HepG2 (cell line): ENCODE measurements around the gene DYNLT2B. TPM values are rescaled to one million over a fixed set of nuclear protein-coding genes. Genes with fewer than 3 reads are reported as not detected.

ENCODE experiments used
- AKAP8 ChIP-seq: sonication (generic); formaldehyde crosslinking; IDR thresholded peaks from 2 replicates; pipeline ENCODE4 v1.5.1; 2020; ENCODE audit warnings: mild to moderate bottlenecking, missing genetic modification reagents
- ATF6 ChIP-seq: sonication (generic); formaldehyde crosslinking; conservative IDR thresholded peaks from 2 replicates; pipeline ENCODE4 v1.4.0; 2020; ENCODE audit warnings: missing genetic modification reagents
- HHEX ChIP-seq: IDR thresholded peaks from 2 replicates; pipeline ENCODE4 v1.6.1; 2016; ENCODE audit warnings: control low read depth
- MBNL3 ChIP-seq: fragments of 250-450 bp; sonication (Bioruptor Pico); conservative IDR thresholded peaks from 2 replicates; pipeline ENCODE4 v1.8.0; 2022; ENCODE audit warnings: mild to moderate bottlenecking, inconsistent platforms
- MEF2D ChIP-seq: sonication (generic); formaldehyde crosslinking; IDR thresholded peaks from 2 replicates; pipeline ENCODE4 v1.5.1; 2020; ENCODE audit warnings: mild to moderate bottlenecking, missing genetic modification reagents
- SMC3 ChIP-seq: IDR thresholded peaks from 2 replicates; pipeline ENCODE4 v1.6.1; 2011; ENCODE audit warnings: low read length, improper control_type of control experiment
- SNAPC4 ChIP-seq: sonication (generic); formaldehyde crosslinking; IDR thresholded peaks from 2 replicates; pipeline ENCODE4 v1.4.0; 2020; ENCODE audit warnings: mild to moderate bottlenecking, missing genetic modification reagents
- SOX5 ChIP-seq: IDR thresholded peaks from 2 replicates; pipeline ENCODE4 v1.6.1; 2016; ENCODE audit warnings: borderline replicate concordance
- TP53 ChIP-seq: sonication (generic); formaldehyde crosslinking; conservative IDR thresholded peaks from 2 replicates; pipeline ENCODE4 v1.4.0; 2020; ENCODE audit warnings: missing genetic modification reagents
- ZNF451 ChIP-seq: sonication (generic); formaldehyde crosslinking; IDR thresholded peaks from 2 replicates; pipeline ENCODE4 v1.5.0; 2020; ENCODE audit warnings: mild to moderate bottlenecking, missing genetic modification reagents
- ZNF468 ChIP-seq: sonication (generic); formaldehyde crosslinking; IDR thresholded peaks from 2 replicates; pipeline ENCODE4 v1.8.0; 2022; ENCODE audit warnings: mild to moderate bottlenecking, moderate library complexity, missing genetic modification reagents
- ZNF878 ChIP-seq: sonication (generic); formaldehyde crosslinking; IDR thresholded peaks from 2 replicates; pipeline ENCODE4 v1.8.1; 2023; ENCODE audit warnings: mild to moderate bottlenecking, missing genetic modification reagents, moderate library complexity
- ZSCAN31 ChIP-seq: sonication (generic); formaldehyde crosslinking; IDR thresholded peaks from 2 replicates; pipeline ENCODE4 v1.5.0; 2020; ENCODE audit warnings: low read depth, mild to moderate bottlenecking, missing genetic modification reagents
- polyA plus RNA-seq, 8 experiments: library from polyadenylated mRNA; depleted of rRNA in 3 of 8; stranded (reverse) in 7 of 8; unstranded in 1 of 8; fragments of >200 nt; fragmentation: Illumina TruSeq in 4 of 8; extraction: Trizol in 4 of 8; gene quantifications; 2 replicates each; pipeline versions ENCODE4 v1.2.1 to v1.2.3, GENCODE V29; 2011 to 2016; ENCODE audit warnings: low read depth in 4 of 8, missing spikeins in 1 of 8, mixed read lengths in 1 of 8; ENCODE audit not compliant: insufficient read depth in 1 of 8
- total RNA-seq, 5 experiments: library from RNA; depleted of rRNA; stranded (reverse); fragments of >200 nt; fragmentation: Illumina TruSeq; extraction: Trizol; gene quantifications; 2 replicates each; pipeline ENCODE4 v1.2.3, GENCODE V29; 2016; ENCODE audit warnings: low read depth in 1 of 5
- TF ChIP-seq, protein P1 (sequence below): sonication (generic); formaldehyde crosslinking; IDR thresholded peaks from 2 replicates; pipeline ENCODE4 v1.5.0; 2020; ENCODE audit warnings: mild to moderate bottlenecking, missing genetic modification reagents, borderline replicate concordance
- TF ChIP-seq, protein P2 (sequence below): IDR thresholded peaks from 2 replicates; pipeline ENCODE4 v1.6.1; 2016; ENCODE audit warnings: missing compliant biosample characterization, missing genetic modification reagents, borderline replicate concordance
- TF ChIP-seq, protein P3 (sequence below): sonication (generic); formaldehyde crosslinking; IDR thresholded peaks from 2 replicates; pipeline ENCODE4 v1.8.1; 2023; ENCODE audit warnings: mild to moderate bottlenecking, missing genetic modification reagents

Gene DYNLT2B
- total and polyA plus RNA-seq, 2 of the 13 experiments (the other 11 are each of a cell fraction or from before 2014, with no cell fraction given): 4.0 to 7.0 TPM

- no peak for TF ChIP-seq SNAPC4 (CRISPR knock-in tag)
- no peak for TF ChIP-seq SOX5 (CRISPR knock-in tag)
- TF ChIP-seq ZSCAN31: no peak
- 0 out of 2 replicates have a peak, but pooled peaks have one; percentile 24 for TF ChIP-seq ATF6 (CRISPR knock-in tag)
- 0 out of 2 replicates have a peak, but pooled peaks have one; percentile 24 for TF ChIP-seq ZNF468 (CRISPR knock-in tag)
- peak; percentile 60; the same call in 1 of the 2 replicates for TF ChIP-seq ZNF451 (CRISPR knock-in tag)
- TF ChIP-seq HHEX (CRISPR knock-in tag): no peak
- no peak; the same call in 1 of the 2 replicates for TF ChIP-seq AKAP8
- no peak for TF ChIP-seq TP53 (CRISPR knock-in tag)
- TF ChIP-seq, protein P1, sequence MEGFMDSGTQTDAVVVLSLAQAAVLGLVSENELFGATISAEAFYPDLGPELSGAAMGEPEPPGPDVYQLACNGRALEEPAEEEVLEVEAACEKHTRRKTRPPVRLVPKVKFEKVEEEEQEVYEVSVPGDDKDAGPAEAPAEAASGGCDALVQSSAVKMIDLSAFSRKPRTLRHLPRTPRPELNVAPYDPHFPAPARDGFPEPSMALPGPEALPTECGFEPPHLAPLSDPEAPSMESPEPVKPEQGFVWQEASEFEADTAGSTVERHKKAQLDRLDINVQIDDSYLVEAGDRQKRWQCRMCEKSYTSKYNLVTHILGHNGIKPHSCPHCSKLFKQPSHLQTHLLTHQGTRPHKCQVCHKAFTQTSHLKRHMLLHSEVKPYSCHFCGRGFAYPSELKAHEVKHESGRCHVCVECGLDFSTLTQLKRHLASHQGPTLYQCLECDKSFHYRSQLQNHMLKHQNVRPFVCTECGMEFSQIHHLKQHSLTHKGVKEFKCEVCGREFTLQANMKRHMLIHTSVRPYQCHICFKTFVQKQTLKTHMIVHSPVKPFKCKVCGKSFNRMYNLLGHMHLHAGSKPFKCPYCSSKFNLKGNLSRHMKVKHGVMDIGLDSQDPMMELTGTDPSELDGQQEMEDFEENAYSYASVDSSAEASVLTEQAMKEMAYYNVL: peak; percentile 55; the same call in 1 of the 2 replicates
- no peak for TF ChIP-seq SMC3
- no peak for TF ChIP-seq ZNF878 (CRISPR knock-in tag)
- TF ChIP-seq, protein P2, sequence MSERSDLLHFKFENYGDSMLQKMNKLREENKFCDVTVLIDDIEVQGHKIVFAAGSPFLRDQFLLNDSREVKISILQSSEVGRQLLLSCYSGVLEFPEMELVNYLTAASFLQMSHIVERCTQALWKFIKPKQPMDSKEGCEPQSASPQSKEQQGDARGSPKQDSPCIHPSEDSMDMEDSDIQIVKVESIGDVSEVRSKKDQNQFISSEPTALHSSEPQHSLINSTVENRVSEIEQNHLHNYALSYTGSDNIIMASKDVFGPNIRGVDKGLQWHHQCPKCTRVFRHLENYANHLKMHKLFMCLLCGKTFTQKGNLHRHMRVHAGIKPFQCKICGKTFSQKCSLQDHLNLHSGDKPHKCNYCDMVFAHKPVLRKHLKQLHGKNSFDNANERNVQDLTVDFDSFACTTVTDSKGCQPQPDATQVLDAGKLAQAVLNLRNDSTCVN (CRISPR knock-in tag): no peak
- TF ChIP-seq, protein P3, sequence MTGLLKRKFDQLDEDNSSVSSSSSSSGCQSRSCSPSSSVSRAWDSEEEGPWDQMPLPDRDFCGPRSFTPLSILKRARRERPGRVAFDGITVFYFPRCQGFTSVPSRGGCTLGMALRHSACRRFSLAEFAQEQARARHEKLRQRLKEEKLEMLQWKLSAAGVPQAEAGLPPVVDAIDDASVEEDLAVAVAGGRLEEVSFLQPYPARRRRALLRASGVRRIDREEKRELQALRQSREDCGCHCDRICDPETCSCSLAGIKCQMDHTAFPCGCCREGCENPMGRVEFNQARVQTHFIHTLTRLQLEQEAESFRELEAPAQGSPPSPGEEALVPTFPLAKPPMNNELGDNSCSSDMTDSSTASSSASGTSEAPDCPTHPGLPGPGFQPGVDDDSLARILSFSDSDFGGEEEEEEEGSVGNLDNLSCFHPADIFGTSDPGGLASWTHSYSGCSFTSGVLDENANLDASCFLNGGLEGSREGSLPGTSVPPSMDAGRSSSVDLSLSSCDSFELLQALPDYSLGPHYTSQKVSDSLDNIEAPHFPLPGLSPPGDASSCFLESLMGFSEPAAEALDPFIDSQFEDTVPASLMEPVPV (CRISPR knock-in tag): no peak
- no peak for TF ChIP-seq MBNL3 (CRISPR knock-in tag)
- 0 out of 2 replicates have a peak, but pooled peaks have one; percentile 9 for TF ChIP-seq MEF2D (CRISPR knock-in tag)
These were observed at the start of gene DYNLT2B (continued) for GRCh38 chr3:196317687-196318467.
